GM10266 (cell line): ENCODE measurements around the gene SNX21.

ENCODE experiments used
- DNase-seq: peaks from one replicate; pipeline ENCODE4 v3.0.0; 2012; ENCODE audit errors: extremely low spot score
- CTCF ChIP-seq: IDR thresholded peaks from 2 replicates; pipeline ENCODE4 v1.5.1; 2012; ENCODE audit warnings: mild to moderate bottlenecking, low read depth; ENCODE audit not compliant: control insufficient read depth, insufficient read depth; ENCODE audit errors: missing control alignments

SNX21 gene

GRCh38 chr20:45874576-45874975 lies 41.0 kb downstream of the SNX21 start:
- DNase-seq, result no peak
- TF ChIP-seq CTCF, result no peak

- DNase-seq, result no peak
Observed at GRCh38 chr20:45878076-45878761, 44.6 kb downstream of the SNX21 start.

GRCh38 chr20:45880988-45881788 lies 47.6 kb downstream of the SNX21 start, which contains the start of gene ZSWIM1:
Gene ZSWIM1 (plus strand): TSS chr20:45881227. CDS start chr20:45882593, 1,366 bp downstream.
- TF ChIP-seq CTCF, result no peak
- peak; percentile 97 for DNase-seq

More at GRCh38 chr20:45878076-45878761, 44.6 kb downstream of the SNX21 start:
- TF ChIP-seq CTCF, result no peak

- TF ChIP-seq CTCF, result no peak
- no peak for DNase-seq
Observed at GRCh38 chr20:45882469-45883099, 49.0 kb downstream of the SNX21 start.

- DNase-seq, result no peak
- TF ChIP-seq CTCF, result no peak
Observed at GRCh38 chr20:45883100-45883469, 49.5 kb downstream of the SNX21 start.

GRCh38 chr20:45886590-45887345 lies 53.2 kb downstream of the SNX21 start:
- no peak for DNase-seq
- no peak for TF ChIP-seq CTCF
